Sigmoid colon (tissue), 7 donors: ENCODE data around the gene METTL25. TPM values are rescaled to one million over a fixed set of nuclear protein-coding genes. Genes with fewer than 3 reads are reported as not detected.

Experiments used
- DNase-seq: peaks from one replicate; pipeline ENCODE4 v3.0.0-alpha.2; 2019
- H3K27ac ChIP-seq, 4 donors: fragments of 200-600 bp; sonication (generic); one replicate each; pipeline ENCODE4 v1.5.1; 2016 to 2019; ENCODE audit warnings: mild to moderate bottlenecking in 1 of 4
- H3K27me3 ChIP-seq, 3 donors: fragments of 200-600 bp; sonication (generic); one replicate each; pipeline ENCODE4 v1.5.1; 2019; ENCODE audit warnings: mild to moderate bottlenecking in 1 of 3
- H3K36me3 ChIP-seq, 4 donors: fragments of 200-600 bp; sonication (generic); one replicate each; pipeline ENCODE4 v1.5.1; 2016 to 2019
- H3K4me1 ChIP-seq, 4 donors: fragments of 200-600 bp; sonication (generic); one replicate each; pipeline ENCODE4 v1.5.1; 2017 to 2019
- H3K4me3 ChIP-seq, 4 donors: fragments of 200-600 bp; sonication (generic); one replicate each; pipeline ENCODE4 v1.5.1; 2017 to 2019; ENCODE audit warnings: mild to moderate bottlenecking in 2 of 4, moderate library complexity in 1 of 4
- H3K9me3 ChIP-seq, 4 donors: fragments of 200-600 bp in 3 of 4; sonication (generic) in 3 of 4; one replicate each; pipeline versions ENCODE4 v1.5.1 to v1.6.1; 2013 to 2019
- EP300 ChIP-seq, 4 donors: sonication (generic); formaldehyde crosslinking; IDR thresholded peaks; one replicate each; pipeline ENCODE4 v1.6.1; 2017; ENCODE audit warnings: antibody characterized with exemption in 4 of 4
- POLR2A ChIP-seq, 2 donors: fragments of 450-650 bp; IDR thresholded peaks; one replicate each; pipeline ENCODE4 v1.6.1; 2016; ENCODE audit warnings: antibody characterized with exemption in 2 of 2, mild to moderate bottlenecking in 2 of 2, moderate library complexity in 2 of 2
- POLR2AphosphoS5 ChIP-seq, 4 donors: sonication (generic); formaldehyde crosslinking; IDR thresholded peaks; one replicate each; pipeline ENCODE4 v1.6.1; 2017; ENCODE audit warnings: antibody characterized with exemption in 4 of 4
- WGBS, 2 donors: extraction: QIAGEN DNeasy Blood & Tissue Kit; methylation state at CpG; one replicate each; pipeline ENCODE4 v1.1.7; 2013; 5-methylcytosine and 5-hydroxymethylcytosine counted together
- intact Hi-C: fragments of 100-400 bp; cut with DNase I; formaldehyde crosslinking; loops from one replicate; pipeline ENCODE4 v1.15.1; 2023
- polyA plus RNA-seq, 3 donors: library from polyadenylated mRNA; stranded (reverse); fragments of 200-250 nt; gene quantifications; one replicate each; pipeline ENCODE4 v1.2.3, GENCODE V29; 2013
- total RNA-seq, 4 donors: library from RNA; depleted of rRNA; stranded (reverse); fragments of >200 nt; gene quantifications; one replicate each; pipeline ENCODE4 v1.1.0, GENCODE V29; 2016
- TF ChIP-seq, protein P1 (sequence below), 4 experiments: fragments of 450-650 bp in 3 of 4; fragments of 200-600 bp in 1 of 4; IDR thresholded peaks; one replicate each; pipeline ENCODE4 v1.5.1; 2016 to 2019; ENCODE audit warnings: antibody characterized with exemption in 4 of 4, mild to moderate bottlenecking in 3 of 4, moderate library complexity in 2 of 4
- donor health status: healthy with polysubstance abuse.
- donor health status: Bipolar disorder and iron deficiency.
- donor health status: healthy.

METTL25 gene
- total and polyA plus RNA-seq, 7 donors = 3.9 to 59.9 (median 22.7) TPM

DNA sequence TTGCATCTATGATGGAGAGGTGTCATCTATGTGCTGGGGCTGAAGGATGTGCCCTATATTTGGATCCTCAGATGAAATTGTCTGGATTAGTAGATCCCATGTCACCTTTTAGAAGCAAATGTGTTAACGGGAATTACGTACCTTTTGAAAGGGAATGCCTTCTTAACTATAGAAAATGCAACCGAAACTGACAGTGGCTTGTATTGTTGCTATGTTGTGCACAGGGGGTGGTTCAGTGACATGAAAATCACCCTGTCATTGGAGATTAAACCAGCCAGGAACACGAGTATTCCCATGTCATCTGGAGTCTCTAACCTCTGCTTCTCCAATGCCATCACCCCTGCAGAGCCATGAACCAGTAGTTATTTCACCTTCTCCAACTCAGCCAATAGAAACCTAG is 110.2 kb downstream of the METTL25 start:
- H3K4me3 ChIP-seq = no peak overlapping the region
- no peak for DNase-seq
- peaks cover 0 to 11% (median 6%) of the 10 kb centered on the region in 4 donors for H3K36me3 ChIP-seq
- 95 to 96% methylated on average over 4 of the region's 4 CpGs for WGBS, 2 donors
- H3K27ac ChIP-seq = no peak overlapping the region
- H3K4me1 ChIP-seq = no peaks in the 10 kb centered on the region
- intact Hi-C loops = no loop called here
- H3K27me3 ChIP-seq = no peaks in the 10 kb centered on the region
- TF ChIP-seq, protein P1, sequence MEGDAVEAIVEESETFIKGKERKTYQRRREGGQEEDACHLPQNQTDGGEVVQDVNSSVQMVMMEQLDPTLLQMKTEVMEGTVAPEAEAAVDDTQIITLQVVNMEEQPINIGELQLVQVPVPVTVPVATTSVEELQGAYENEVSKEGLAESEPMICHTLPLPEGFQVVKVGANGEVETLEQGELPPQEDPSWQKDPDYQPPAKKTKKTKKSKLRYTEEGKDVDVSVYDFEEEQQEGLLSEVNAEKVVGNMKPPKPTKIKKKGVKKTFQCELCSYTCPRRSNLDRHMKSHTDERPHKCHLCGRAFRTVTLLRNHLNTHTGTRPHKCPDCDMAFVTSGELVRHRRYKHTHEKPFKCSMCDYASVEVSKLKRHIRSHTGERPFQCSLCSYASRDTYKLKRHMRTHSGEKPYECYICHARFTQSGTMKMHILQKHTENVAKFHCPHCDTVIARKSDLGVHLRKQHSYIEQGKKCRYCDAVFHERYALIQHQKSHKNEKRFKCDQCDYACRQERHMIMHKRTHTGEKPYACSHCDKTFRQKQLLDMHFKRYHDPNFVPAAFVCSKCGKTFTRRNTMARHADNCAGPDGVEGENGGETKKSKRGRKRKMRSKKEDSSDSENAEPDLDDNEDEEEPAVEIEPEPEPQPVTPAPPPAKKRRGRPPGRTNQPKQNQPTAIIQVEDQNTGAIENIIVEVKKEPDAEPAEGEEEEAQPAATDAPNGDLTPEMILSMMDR (IDR thresholded peaks at IDR 0.05) = no peak
- TF ChIP-seq EP300 (IDR thresholded peaks at IDR 0.05) = no peak
- no peak for TF ChIP-seq POLR2AphosphoS5 (IDR thresholded peaks at IDR 0.05)
- TF ChIP-seq POLR2A (IDR thresholded peaks at IDR 0.05) = no peak
- peaks cover 0 to 3% (median 0%) of the 10 kb centered on the region in 4 donors for H3K9me3 ChIP-seq

DNA sequence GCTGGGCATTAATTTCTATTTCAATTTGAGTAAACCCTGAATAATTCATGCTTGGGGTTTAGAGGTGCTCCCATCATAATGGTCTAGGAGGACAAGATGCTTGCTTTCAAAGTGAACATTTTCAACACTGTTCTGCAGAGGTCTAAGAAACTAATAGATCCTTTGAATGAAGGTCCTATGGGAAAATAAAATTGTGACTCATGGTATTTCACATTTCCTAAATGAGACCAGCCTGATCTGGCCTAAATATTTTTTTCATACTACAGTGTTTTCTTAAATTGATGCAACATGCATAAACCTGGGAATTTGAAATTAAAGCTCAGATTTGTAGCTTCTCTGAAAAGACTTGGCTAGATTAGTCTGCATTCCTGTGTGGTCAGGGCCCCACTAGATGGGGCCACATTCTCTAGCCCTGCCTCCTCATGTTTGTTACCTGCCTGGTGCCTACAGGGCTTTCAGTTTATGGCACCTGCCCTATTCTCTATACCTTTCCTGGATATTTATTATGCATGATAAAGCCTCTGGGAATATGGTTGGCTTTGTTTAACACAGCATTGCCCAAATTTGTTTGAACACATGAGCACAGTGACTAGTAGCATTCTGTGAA is 112.7 kb downstream of the METTL25 start:
- intact Hi-C loops = no loop called here
- no peaks in the 10 kb centered on the region for H3K4me1 ChIP-seq
- no peak for DNase-seq
- TF ChIP-seq POLR2AphosphoS5 (IDR thresholded peaks at IDR 0.05) (no peak), EP300 (IDR thresholded peaks at IDR 0.05) (no peak), POLR2A (IDR thresholded peaks at IDR 0.05) (no peak)
- TF ChIP-seq, protein P1 (IDR thresholded peaks at IDR 0.05) = no peak
- no peak overlapping the region for H3K27ac ChIP-seq
- H3K4me3 ChIP-seq = no peak overlapping the region
- peaks cover 0 to 22% (median 8%) of the 10 kb centered on the region in 4 donors for H3K36me3 ChIP-seq
- no peaks in the 10 kb centered on the region for H3K27me3 ChIP-seq
- H3K9me3 ChIP-seq = peaks cover 0 to 3% (median 0%) of the 10 kb centered on the region in 4 donors

DNA sequence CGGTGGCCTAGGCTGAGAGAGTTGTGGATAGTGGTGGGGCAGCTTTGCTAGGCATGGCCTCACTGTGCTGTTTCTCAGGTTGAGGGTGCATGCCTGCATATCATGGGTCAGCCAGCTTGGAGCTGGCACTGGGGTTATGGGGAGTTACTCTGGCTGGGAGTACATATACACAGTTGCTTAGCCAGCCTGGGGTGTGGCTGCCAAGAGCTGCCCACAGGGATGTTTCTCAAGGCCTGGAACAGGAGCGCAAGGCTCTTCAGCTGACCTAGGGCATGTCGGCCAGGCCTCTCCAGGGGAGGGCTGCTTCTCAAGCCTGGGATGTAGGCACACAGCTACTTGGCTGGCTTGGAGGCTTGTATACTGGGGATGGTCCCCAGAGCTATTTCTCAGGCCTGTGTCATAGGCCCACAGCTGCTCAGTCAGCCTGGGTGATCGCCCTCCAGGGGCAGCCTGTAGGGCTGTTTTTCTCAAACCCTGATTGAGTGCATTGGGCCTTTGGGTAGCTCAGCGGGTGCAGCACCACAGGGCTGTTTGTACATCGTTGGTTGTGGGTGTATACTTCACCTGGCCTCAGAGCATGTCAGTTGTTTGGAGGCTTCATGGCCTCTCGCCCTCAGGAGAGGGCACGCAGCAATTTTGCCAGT is 114.9 kb downstream of the METTL25 start:
- Histone ChIP-seq H3K27ac (no peak overlapping the region), H3K9me3 (peaks cover 0 to 3% (median 0%) of the 10 kb centered on the region in 4 donors), H3K4me3 (no peak overlapping the region), H3K36me3 (peaks cover 0 to 22% (median 8%) of the 10 kb centered on the region in 4 donors), H3K4me1 (no peaks in the 10 kb centered on the region), H3K27me3 (no peaks in the 10 kb centered on the region)
- WGBS, 2 donors = 97 to 98% methylated on average over 8 of the region's 8 CpGs
- TF ChIP-seq POLR2A (IDR thresholded peaks at IDR 0.05) (no peak), POLR2AphosphoS5 (IDR thresholded peaks at IDR 0.05) (no peak), EP300 (IDR thresholded peaks at IDR 0.05) (no peak)
- TF ChIP-seq, protein P1 (IDR thresholded peaks at IDR 0.05) = no peak
- intact Hi-C loops = no loop called here
- no peak for DNase-seq

DNA sequence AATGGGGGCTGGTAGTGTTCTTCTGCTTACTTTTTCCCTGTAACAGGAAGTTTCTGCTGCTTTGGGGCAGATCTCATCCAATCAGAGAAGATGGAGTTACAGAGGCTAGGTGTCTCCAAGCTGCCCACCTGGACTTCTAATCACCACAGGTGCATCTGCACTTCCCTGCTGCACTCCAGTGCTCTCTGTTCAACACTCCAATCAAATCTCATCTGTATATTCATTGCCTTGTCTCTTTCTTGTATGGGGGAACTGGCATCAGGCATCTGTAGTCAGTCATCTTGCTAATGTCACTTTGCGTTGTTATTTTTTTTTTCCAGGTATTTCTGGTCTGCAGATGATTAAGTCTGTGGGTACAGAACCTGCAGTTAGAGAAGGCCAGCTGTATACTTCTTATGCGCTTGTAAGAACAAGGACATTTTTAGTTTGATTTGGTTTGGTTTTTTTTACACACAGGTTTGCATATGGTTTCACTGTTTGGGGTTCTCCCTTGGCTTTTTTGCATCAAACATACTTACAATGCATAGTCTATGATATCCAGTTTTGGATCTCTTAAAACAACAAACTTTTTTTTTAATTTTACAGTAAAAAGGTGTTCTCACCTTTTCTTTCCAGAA is 116.0 kb downstream of the METTL25 start:
- DNase-seq = no peak
- Histone ChIP-seq H3K27ac (no peak overlapping the region), H3K4me3 (no peak overlapping the region), H3K4me1 (peaks cover 0 to 7% (median 0%) of the 10 kb centered on the region in 4 donors), H3K36me3 (peaks cover 0 to 14% (median 8%) of the 10 kb centered on the region in 4 donors), H3K27me3 (no peaks in the 10 kb centered on the region), H3K9me3 (peaks cover 0 to 3% (median 0%) of the 10 kb centered on the region in 4 donors)
- WGBS, 2 donors = 93 to 96% methylated on average over 2 of the region's 2 CpGs
- TF ChIP-seq, protein P1 (IDR thresholded peaks at IDR 0.05) = no peak
- TF ChIP-seq EP300 (IDR thresholded peaks at IDR 0.05) = no peak
- TF ChIP-seq POLR2AphosphoS5 (IDR thresholded peaks at IDR 0.05) = no peak
- TF ChIP-seq POLR2A (IDR thresholded peaks at IDR 0.05) = no peak
- intact Hi-C loops = no loop called here
